Right ventricle myocardium superior (tissue), 1 donor: ENCODE measurements around the gene KRIT1. TPM values are rescaled to one million over a fixed set of nuclear protein-coding genes. Genes with fewer than 3 reads are reported as not detected.
"Not testable (repeated sequence)": the region's sequence is repeated elsewhere in the genome, so short reads cannot be mapped to it uniquely, and the experiment has no call there.

Source experiments
- ATAC-seq: fragments of 200-7000 bp; cut with Tn5 transposase; one replicate; pipeline ENCODE4 v1.9.1; 2020; ENCODE audit warnings: mild to moderate bottlenecking; ENCODE audit not compliant: poor library complexity
- DNase-seq: peaks from one replicate; pipeline ENCODE4 v3.0.0-alpha.2; 2020
- intact Hi-C: fragments of 100-400 bp; cut with DNase I; formaldehyde crosslinking; loops from one replicate; pipeline ENCODE4 v1.11.2; 2022
- microRNA-seq: library from miRNA; unstranded; fragments of <30 nt; microRNA quantifications from one replicate; pipeline ENCODE4 v1.2.0, GENCODE V29; 2020
- total RNA-seq: library from RNA; stranded (reverse); fragmentation: NEBNext Ultra II Directional; extraction: Animal tissue kit (Norgen Biotek cat#: 25700); gene quantifications from one replicate; pipeline ENCODE4 v1.2.1, GENCODE V29; 2021
- donor health status: DM: no; HTN: yes; CAD: no; lungs with severe emphysema.

The KRIT1 gene
- total RNA-seq, 1 donor from 2014 or later = 26.4 TPM

- DNase-seq (no peak), ATAC-seq (no peak)
- intact Hi-C loops = no loop called here
Measured at GRCh38 chr7:92177362-92177761, 68.4 kb downstream of the KRIT1 start.

DNA sequence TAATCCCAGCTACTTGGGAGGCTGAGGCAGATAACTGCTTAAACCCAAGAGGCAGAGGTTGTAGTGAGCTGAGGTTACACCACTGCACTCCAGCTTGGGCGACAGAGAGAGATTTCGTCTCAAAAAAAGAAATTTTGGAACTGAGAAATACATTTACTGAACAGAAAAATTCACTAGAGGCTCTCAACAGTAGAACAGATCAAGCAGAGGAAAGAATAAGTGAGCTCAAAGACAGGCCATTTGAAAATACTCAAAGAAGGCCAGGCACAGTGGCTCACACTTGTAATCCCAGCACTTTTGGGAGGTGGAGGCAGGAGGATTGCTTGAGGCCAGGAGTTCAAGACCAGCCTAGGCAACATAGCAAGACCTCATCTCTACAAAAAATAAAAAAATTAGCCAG lies 76.2 kb downstream of the KRIT1 start:
- intact Hi-C loops, DNase-seq, ATAC-seq: not testable (repeated sequence)

DNA sequence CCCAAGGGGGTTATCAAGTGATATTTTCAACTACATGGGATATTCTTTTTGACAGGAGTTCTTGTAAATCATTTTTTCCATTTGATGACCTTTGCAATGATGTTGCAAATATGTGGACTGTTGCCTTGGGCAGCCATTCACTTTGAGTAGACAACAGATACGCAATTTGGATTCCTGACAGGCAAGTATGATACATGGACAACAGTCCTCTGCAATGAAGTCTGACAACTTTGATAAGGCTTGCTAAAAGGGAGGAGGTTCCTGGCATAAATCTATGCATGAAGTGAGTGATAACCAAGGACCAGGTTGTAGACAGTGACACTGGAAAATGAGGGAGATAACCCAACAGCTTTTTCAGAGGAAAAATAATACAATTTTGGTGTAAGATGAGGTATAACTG lies 84.4 kb downstream of the KRIT1 start:
- intact Hi-C loops = no loop called here
- ATAC-seq (no peak), DNase-seq (no peak)

DNA sequence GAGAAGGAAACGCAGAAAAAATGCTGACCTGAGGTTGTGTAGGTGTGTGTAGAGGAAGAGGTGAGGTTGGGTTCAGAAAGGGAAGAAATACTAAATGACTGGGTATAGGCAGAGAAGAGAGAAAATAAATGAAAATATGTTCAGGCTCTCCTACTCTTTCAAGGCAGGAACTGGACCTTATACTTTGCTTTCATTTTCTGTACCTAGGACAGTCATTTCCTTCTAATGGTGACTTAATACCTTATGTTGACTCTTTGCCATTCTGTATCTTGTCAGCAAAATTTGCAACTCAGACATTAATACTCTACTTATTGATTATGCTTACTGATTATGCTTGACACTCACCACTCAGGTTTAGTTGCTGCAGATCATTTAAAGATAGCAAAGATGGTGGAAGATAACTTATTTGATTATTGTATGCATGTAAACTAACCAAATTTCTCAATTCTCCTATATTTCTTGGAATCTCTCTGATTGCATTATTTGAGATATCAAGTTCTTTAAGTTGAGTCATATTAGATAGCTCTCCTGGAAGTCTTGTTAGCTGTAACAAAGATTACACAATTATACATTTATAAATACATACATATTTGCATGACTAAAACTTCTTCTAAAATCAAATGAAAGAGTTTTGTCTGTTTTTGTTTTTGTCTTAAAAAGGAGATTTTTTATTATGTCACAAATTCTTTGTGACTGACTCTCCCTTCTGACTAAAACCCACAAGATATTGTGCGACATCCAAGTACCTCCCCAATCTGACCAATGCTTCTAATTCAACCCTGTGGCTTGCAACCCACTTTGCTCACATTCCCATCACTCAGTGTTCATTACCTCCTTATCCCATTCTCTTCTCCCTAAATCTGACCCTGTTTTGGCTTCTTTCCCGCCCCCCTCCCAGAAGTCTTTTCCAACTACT lies 86.8 kb downstream of the KRIT1 start:
- ATAC-seq (no peak), DNase-seq (no peak)
- intact Hi-C loops = no loop called here

DNA sequence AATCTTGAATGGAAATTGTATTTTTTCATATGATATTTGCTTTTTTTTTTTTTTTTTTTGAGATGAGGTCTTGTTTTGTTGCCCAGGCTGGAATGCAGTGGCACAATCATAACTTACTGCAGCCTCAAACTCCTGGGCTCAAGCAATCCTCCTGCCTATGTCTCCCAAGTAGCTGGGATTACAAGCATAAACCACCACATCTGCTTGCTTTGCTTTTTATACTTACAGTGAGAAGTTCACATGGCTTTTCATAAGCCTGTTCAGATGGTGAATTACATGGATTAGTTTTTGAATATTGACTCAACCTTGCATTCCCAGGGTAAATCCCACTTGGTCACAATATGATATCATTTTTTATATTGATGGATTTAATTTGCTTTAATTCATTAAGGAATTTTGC lies 88.7 kb downstream of the KRIT1 start:
- DNase-seq (no peak), ATAC-seq (no peak)
- intact Hi-C loops = no loop called here

DNA sequence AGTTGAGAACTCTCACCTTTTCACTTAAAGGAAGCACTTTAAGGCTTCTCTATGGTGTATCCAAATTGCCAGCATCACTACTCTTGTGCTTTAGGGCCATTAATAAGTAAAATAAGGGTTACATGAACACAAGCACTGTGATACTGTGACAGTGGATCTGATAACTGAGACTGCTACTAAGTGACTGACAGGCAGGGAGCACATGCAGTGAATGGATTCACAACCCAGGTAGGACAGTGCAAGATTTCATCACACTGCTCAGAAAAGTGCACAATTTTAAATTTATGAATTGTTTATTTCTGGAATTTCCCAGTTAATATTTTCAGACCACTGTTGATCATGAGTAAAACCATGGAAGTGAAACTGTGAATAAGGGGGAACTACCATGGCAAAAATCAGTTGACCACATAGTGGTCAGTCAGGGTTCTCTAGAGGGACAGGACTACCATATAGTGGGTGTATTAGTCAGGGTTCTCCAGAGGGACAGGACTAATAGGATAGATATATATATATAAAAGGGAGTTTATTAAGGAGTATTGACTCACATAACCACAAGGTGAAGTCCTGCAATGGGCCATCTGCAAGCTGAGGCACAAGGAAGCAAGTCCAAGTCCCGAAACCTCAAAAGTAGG lies 90.5 kb downstream of the KRIT1 start:
- intact Hi-C loops = no loop called here
- no peak for ATAC-seq
- no peak for DNase-seq

- DNase-seq (no peak), ATAC-seq (no peak)
- intact Hi-C loops = no loop called here
Measured at GRCh38 chr7:92150450-92151017, 95.2 kb downstream of the KRIT1 start.

DNA sequence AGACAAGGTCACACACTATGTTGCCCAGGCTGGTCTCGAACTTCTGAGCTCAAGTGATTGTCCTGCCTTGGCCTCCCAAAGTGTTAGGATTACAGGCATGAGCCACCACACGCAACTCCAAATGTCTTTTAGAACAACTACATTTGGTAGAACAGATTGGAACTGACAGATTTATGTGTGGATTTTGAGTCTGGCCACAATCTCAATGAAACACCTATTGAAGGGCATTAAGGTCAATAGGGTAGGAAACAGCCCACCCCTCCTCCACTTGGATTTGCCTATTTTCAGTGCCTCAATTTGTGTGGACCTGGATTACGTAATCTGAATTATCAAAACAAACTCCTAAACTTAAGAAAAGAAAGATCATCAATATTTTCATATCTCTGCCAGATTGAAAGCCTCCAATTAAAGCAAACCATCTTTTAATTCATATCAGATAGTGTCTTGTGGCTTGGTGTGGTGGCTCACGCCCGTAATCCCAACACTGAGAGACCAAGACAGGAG lies 95.9 kb downstream of the KRIT1 start:
- DNase-seq = no peak
- intact Hi-C loops = no loop called here
- ATAC-seq = no peak

Small RNA genes within 50 kb of the gene (microRNA-seq; reads per million reads assigned to microRNA genes)
- gene MIR1285-1 = not detected

Other genes with a start within 250 kb of the KRIT1 start
- gene CYP51A1, start 111.4 kb downstream of the KRIT1 start, total RNA-seq = 16.0 TPM
- not detected for gene LRRD1, start 66.8 kb downstream of the KRIT1 start, total RNA-seq
- 37.3 TPM for gene ANKIB1, start 60 bp upstream of the KRIT1 start, total RNA-seq
- 11.2 TPM for gene GATAD1, start 201.6 kb upstream of the KRIT1 start, total RNA-seq
- gene ERVW-1, start 232.0 kb upstream of the KRIT1 start, total RNA-seq = not detected